Nephron (organoid): ENCODE data around the gene SIGLEC7.
"Not testable (repeated sequence)": the region's sequence is repeated elsewhere in the genome, so short reads cannot be mapped to it uniquely, and the experiment has no call there.

Experiments used
- H3K27ac Mint-ChIP-seq, 3 experiments: 2 replicates each; pipeline ENCODE4 v1.8.0; 2020; ENCODE audit warnings: mixed read lengths in 3 of 3, mild to moderate bottlenecking in 2 of 3, moderate library complexity in 1 of 3
- H3K27me3 Mint-ChIP-seq: 2 replicates; pipeline ENCODE4 v1.8.0; 2021; ENCODE audit warnings: low read depth, mild to moderate bottlenecking, moderate library complexity, mixed read lengths
- H3K36me3 Mint-ChIP-seq: 2 replicates; pipeline ENCODE4 v1.8.0; 2020; ENCODE audit warnings: low read depth, mixed read lengths
- H3K4me1 Mint-ChIP-seq: 2 replicates; pipeline ENCODE4 v1.8.0; 2020; ENCODE audit warnings: mixed read lengths
- H3K4me3 Mint-ChIP-seq, 3 experiments: 2 replicates each; pipeline ENCODE4 v1.8.0; 2020; ENCODE audit warnings: mild to moderate bottlenecking in 3 of 3, mixed read lengths in 3 of 3, moderate library complexity in 2 of 3
- H3K9me3 Mint-ChIP-seq: 2 replicates; pipeline ENCODE4 v1.8.0; 2020; ENCODE audit warnings: mixed read lengths
- TF ChIP-seq, protein P1 (sequence below), 3 experiments: fragments of 200-600 bp; sonication (generic); IDR thresholded peaks; one replicate each; pipeline ENCODE4 v1.5.0; 2021; ENCODE audit warnings: antibody characterized with exemption in 3 of 3; ENCODE audit not compliant: unreplicated experiment in 3 of 3

SIGLEC7 gene

DNA sequence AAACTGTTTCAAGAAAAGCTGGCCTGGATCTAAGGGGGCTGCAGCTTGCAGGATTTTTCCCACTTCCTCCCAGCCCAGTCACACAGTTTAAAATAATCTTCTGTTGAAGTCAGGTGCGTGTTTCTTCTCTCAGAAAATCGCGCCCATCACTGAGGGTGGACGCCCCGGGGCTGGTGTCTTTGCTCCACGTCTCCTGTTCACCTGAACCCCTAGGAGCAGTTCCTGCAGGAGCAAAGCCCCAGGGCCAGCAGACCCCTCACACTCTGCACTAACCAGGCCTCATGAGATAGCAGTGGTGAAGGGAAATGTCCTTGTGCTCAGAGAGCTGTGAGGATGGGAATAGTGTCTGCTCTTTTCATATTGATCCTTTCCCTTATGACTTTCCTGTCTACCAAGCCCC is 920 bp upstream of the SIGLEC7 start:
- peaks cover 35% of the 10 kb centered on the region for H3K27me3 Mint-ChIP-seq
- H3K27ac Mint-ChIP-seq: no peak overlapping the region
- H3K36me3 Mint-ChIP-seq: no peaks in the 10 kb centered on the region
- H3K4me3 Mint-ChIP-seq: no peak overlapping the region
- TF ChIP-seq, protein P1, sequence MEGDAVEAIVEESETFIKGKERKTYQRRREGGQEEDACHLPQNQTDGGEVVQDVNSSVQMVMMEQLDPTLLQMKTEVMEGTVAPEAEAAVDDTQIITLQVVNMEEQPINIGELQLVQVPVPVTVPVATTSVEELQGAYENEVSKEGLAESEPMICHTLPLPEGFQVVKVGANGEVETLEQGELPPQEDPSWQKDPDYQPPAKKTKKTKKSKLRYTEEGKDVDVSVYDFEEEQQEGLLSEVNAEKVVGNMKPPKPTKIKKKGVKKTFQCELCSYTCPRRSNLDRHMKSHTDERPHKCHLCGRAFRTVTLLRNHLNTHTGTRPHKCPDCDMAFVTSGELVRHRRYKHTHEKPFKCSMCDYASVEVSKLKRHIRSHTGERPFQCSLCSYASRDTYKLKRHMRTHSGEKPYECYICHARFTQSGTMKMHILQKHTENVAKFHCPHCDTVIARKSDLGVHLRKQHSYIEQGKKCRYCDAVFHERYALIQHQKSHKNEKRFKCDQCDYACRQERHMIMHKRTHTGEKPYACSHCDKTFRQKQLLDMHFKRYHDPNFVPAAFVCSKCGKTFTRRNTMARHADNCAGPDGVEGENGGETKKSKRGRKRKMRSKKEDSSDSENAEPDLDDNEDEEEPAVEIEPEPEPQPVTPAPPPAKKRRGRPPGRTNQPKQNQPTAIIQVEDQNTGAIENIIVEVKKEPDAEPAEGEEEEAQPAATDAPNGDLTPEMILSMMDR (IDR thresholded peaks at IDR 0.05; ENCODE audit: unreplicated experiment in 3 of 3): no peak
- no peaks in the 10 kb centered on the region for H3K4me1 Mint-ChIP-seq
- H3K9me3 Mint-ChIP-seq: peaks cover 3% of the 10 kb centered on the region

DNA sequence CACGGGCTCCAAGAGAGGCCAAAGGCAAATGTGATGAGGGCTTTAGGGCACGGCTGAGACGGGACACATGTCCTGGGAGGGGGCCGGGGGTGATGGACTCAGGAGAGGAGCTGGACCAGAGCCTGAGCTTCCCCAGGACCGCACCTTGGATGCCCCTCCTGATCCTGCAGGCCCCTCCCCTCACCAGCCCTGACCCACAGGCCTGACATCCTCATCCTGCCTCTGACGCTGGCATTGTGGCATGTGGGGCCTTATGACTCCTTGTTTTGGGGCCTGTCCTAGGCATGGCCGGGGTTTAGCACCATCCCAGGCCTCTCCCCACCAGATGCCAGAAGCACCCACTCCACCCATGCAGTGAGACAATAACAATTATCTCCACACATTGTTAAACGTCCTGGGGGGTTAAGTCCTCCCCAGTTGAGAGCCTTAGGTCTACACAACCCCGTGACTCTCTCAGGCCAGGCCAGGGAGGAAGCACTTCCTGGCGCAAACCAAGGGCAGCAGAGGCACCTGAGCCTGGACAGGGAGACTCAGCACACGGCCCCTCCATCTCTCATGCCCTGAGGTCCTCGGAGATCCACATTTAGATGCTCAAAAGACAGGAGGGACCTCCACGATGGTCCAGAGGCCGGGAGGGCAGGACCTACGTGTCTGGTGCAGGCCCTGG is 841 bp downstream of the SIGLEC7 start:
- H3K4me1 Mint-ChIP-seq, H3K4me3 Mint-ChIP-seq, H3K9me3 Mint-ChIP-seq, H3K27ac Mint-ChIP-seq, H3K36me3 Mint-ChIP-seq: not testable (repeated sequence)
- peaks cover 28% of the 10 kb centered on the region for H3K27me3 Mint-ChIP-seq

- H3K4me3 Mint-ChIP-seq: no peak overlapping the region
- H3K9me3 Mint-ChIP-seq: no peaks in the 10 kb centered on the region
- TF ChIP-seq, protein P1 (IDR thresholded peaks at IDR 0.05; ENCODE audit: unreplicated experiment in 3 of 3): no peak
- H3K27ac Mint-ChIP-seq: no peak overlapping the region
- no peaks in the 10 kb centered on the region for H3K36me3 Mint-ChIP-seq
- peaks cover 28% of the 10 kb centered on the region for H3K27me3 Mint-ChIP-seq
- H3K4me1 Mint-ChIP-seq: peaks cover 5% of the 10 kb centered on the region
These were observed 1.4 kb downstream of the SIGLEC7 start for GRCh38 chr19:51143486-51143885.

DNA sequence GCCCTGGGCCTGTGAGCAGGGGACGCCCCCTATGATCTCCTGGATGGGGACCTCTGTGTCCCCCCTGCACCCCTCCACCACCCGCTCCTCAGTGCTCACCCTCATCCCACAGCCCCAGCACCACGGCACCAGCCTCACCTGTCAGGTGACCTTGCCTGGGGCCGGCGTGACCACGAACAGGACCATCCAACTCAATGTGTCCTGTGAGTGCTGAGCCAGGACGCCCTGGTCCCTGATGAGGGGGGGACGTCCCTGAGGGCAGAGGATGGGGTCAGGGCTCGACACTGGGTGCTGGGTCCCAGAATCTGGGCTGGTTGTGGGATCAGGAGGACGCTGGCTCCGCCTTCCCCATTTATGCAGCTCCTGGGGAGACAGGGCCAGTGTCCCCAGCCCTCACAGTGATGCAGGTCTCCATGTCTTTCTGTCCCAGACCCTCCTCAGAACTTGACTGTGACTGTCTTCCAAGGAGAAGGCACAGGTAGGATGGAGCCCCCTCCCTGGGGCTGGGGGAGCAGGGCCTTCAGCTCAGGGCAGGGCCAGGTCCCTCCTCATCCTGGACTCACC is 2.5 kb downstream of the SIGLEC7 start:
- Mint-ChIP-seq H3K36me3 (no peaks in the 10 kb centered on the region), H3K9me3 (no peaks in the 10 kb centered on the region), H3K4me1 (peaks cover 5% of the 10 kb centered on the region), H3K27me3 (peaks cover 28% of the 10 kb centered on the region), H3K4me3 (no peak overlapping the region), H3K27ac (no peak overlapping the region)
- TF ChIP-seq, protein P1 (IDR thresholded peaks at IDR 0.05; ENCODE audit: unreplicated experiment in 3 of 3): no peak

DNA sequence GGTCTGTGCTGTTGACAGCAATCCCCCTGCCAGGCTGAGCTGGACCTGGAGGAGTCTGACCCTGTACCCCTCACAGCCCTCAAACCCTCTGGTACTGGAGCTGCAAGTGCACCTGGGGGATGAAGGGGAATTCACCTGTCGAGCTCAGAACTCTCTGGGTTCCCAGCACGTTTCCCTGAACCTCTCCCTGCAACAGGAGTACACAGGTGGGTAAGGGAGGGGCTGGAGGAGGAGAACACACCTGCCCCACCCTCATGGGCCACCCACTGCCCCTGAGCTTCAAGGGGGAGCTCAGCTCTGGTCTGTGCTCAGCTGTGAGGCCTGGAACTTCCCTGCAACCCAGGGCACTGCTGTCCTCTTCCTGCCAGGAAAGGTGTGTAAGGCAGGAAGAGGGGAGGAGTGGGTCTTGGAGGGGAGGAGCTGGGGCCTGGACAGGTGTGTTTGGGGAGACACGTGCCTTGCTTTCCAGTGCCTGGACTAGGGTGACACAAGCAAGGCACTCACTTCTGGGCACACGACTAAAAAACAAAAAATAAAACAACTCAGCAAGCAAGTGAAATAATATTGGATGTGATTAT is 3.9 kb downstream of the SIGLEC7 start:
- TF ChIP-seq, protein P1 (IDR thresholded peaks at IDR 0.05; ENCODE audit: unreplicated experiment in 3 of 3): no peak
- Mint-ChIP-seq H3K36me3 (no peaks in the 10 kb centered on the region), H3K4me3 (no peak overlapping the region), H3K27ac (no peak overlapping the region), H3K27me3 (peaks cover 34% of the 10 kb centered on the region), H3K9me3 (peaks cover 3% of the 10 kb centered on the region), H3K4me1 (peaks cover 10% of the 10 kb centered on the region)

DNA sequence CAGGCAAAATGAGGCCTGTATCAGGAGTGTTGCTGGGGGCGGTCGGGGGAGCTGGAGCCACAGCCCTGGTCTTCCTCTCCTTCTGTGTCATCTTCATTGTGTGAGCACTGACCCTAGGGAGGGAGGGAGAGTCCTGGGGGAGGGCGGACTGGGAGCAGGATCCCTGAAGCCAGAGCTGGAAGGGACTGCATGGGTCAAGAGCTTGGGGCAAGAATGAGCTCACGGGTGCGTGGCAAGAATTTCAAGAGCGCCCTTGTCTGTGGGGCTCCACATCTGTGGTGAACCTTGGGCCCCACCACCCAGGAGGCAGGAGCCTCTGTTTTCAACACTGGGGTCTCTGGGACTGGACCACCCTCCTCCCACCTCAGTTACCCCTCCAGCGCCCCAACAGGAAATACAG is 4.7 kb downstream of the SIGLEC7 start:
- Mint-ChIP-seq H3K27ac (no peak overlapping the region), H3K4me1 (peaks cover 10% of the 10 kb centered on the region), H3K9me3 (peaks cover 3% of the 10 kb centered on the region), H3K36me3 (no peaks in the 10 kb centered on the region), H3K4me3 (no peak overlapping the region), H3K27me3 (peaks cover 28% of the 10 kb centered on the region)
- TF ChIP-seq, protein P1 (IDR thresholded peaks at IDR 0.05; ENCODE audit: unreplicated experiment in 3 of 3): no peak
